GM21526 (cell line): ENCODE data around the gene DYNLT4.
"Not testable (repeated sequence)": the region's sequence is repeated elsewhere in the genome, so short reads cannot be mapped to it uniquely, and the experiment has no call there.

Experiments
- ATAC-seq: cut with Tn5 transposase; IDR thresholded peaks from one replicate; pipeline ENCODE4 v1.9.1; 2021; ENCODE audit warnings: moderate library complexity; ENCODE audit not compliant: unreplicated experiment, low FRiP score

DYNLT4 gene

GRCh38 chr1:44829506-44830384, 22.6 kb upstream of the DYNLT4 start:
- ATAC-seq, result no peak

GRCh38 chr1:44828841-44829440, 21.8 kb upstream of the DYNLT4 start:
- ATAC-seq, result no peak

GRCh38 chr1:44828003-44828651, 21.0 kb upstream of the DYNLT4 start:
- no peak for ATAC-seq

- no peak for ATAC-seq
Measured at GRCh38 chr1:44827197-44828002, 20.2 kb upstream of the DYNLT4 start.

- no peak for ATAC-seq
Measured at GRCh38 chr1:44826375-44827196, 19.4 kb upstream of the DYNLT4 start.

- not testable (repeated sequence) for ATAC-seq
Measured at GRCh38 chr1:44824392-44824791, 17.2 kb upstream of the DYNLT4 start.

- ATAC-seq, result no peak
Measured at GRCh38 chr1:44822981-44823451, 15.9 kb upstream of the DYNLT4 start.

- ATAC-seq, result no peak
Measured at GRCh38 chr1:44822131-44822701, 15.1 kb upstream of the DYNLT4 start.

- no peak for ATAC-seq
Measured at GRCh38 chr1:44821240-44821715, 14.1 kb upstream of the DYNLT4 start.

- no peak for ATAC-seq
Measured at GRCh38 chr1:44820328-44821239, 13.4 kb upstream of the DYNLT4 start.

- peak; percentile 72 for ATAC-seq
Measured at GRCh38 chr1:44819608-44820327, 12.6 kb upstream of the DYNLT4 start.

GRCh38 chr1:44819196-44819607, 12.1 kb upstream of the DYNLT4 start:
- ATAC-seq, result no peak

GRCh38 chr1:44817771-44818495, 10.8 kb upstream of the DYNLT4 start:
- no peak for ATAC-seq

- ATAC-seq, result no peak
Measured at GRCh38 chr1:44817307-44817706, 10.2 kb upstream of the DYNLT4 start.

GRCh38 chr1:44815926-44816325, 8.8 kb upstream of the DYNLT4 start:
- not testable (repeated sequence) for ATAC-seq

- no peak for ATAC-seq
Measured at GRCh38 chr1:44812822-44813543, 5.8 kb upstream of the DYNLT4 start.
